Smooth muscle cell (in vitro differentiated cells): Measurements from ENCODE around the gene OR2H1. TPM values are rescaled to one million over a fixed set of nuclear protein-coding genes. Genes with fewer than 3 reads are reported as not detected.

Experiments used
- DNase-seq: peaks from one replicate; lab custom pipeline; 2025; ENCODE audit not compliant: unreplicated experiment; lab: John Stamatoyannopoulos, UW
- H2AFZ ChIP-seq: fragments of 200-600 bp; sonication (generic); 2 replicates; pipeline ENCODE4 v1.6.0; 2016; ENCODE audit warnings: antibody characterized with exemption, low read depth, mild to moderate bottlenecking
- H3F3A ChIP-seq: fragments of 200-600 bp; sonication (generic); 2 replicates; pipeline ENCODE4 v1.6.0; 2017; ENCODE audit warnings: antibody characterized with exemption, low read depth
- H3K27ac ChIP-seq: fragments of 200-600 bp; sonication (generic); 2 replicates; pipeline ENCODE4 v1.5.1; 2016; ENCODE audit warnings: low read depth, mild to moderate bottlenecking
- H3K27me3 ChIP-seq: fragments of 200-600 bp; sonication (generic); 2 replicates; pipeline ENCODE4 v1.6.1; 2016; ENCODE audit warnings: low read depth, mild to moderate bottlenecking
- H3K36me3 ChIP-seq: fragments of 200-600 bp; sonication (generic); 2 replicates; pipeline ENCODE4 v1.5.1; 2016; ENCODE audit warnings: low read depth
- H3K4me1 ChIP-seq: fragments of 200-600 bp; sonication (generic); 2 replicates; pipeline ENCODE4 v1.5.1; 2016; ENCODE audit warnings: low read depth
- H3K4me2 ChIP-seq: fragments of 200-600 bp; sonication (generic); 2 replicates; pipeline ENCODE4 v1.6.0; 2016; ENCODE audit warnings: mild to moderate bottlenecking
- H3K4me3 ChIP-seq: fragments of 200-600 bp; sonication (generic); 2 replicates; pipeline ENCODE4 v1.5.1; 2016; ENCODE audit warnings: mild to moderate bottlenecking
- H3K79me2 ChIP-seq: fragments of 200-600 bp; sonication (generic); 2 replicates; pipeline ENCODE4 v1.6.0; 2016; ENCODE audit warnings: low read depth, mild to moderate bottlenecking
- H3K9ac ChIP-seq: fragments of 200-600 bp; sonication (generic); 2 replicates; pipeline ENCODE4 v1.6.0; 2016; ENCODE audit warnings: low read depth
- H3K9me3 ChIP-seq: fragments of 200-600 bp; sonication (generic); replicated peaks from 2 replicates; pipeline ENCODE4 v1.5.1; 2016; ENCODE audit warnings: low read depth
- H4K20me1 ChIP-seq: fragments of 200-600 bp; sonication (generic); 2 replicates; pipeline ENCODE4 v1.6.0; 2016; ENCODE audit warnings: low read depth
- WGBS: methylation state at CpG from one replicate; pipeline ENCODE4 v1.1.7; 2016; ENCODE audit warnings: low lambda C conversion rate; 5-methylcytosine and 5-hydroxymethylcytosine counted together
- polyA plus RNA-seq: library from polyadenylated mRNA; unstranded; fragments of >200 nt; fragmentation: Nextera tagmentation; extraction: Ambion mirVana; gene quantifications from 2 replicates; pipeline ENCODE4 v1.2.1, GENCODE V29; 2016
- total RNA-seq: library from RNA; depleted of rRNA; stranded (reverse); fragments of >200 nt; gene quantifications from 2 replicates; pipeline ENCODE4 v1.2.3, GENCODE V29; 2014
- TF ChIP-seq, protein P1 (sequence below): fragments of 200-600 bp; sonication (generic); IDR thresholded peaks from 2 replicates; pipeline ENCODE4 v1.5.1; 2017; ENCODE audit warnings: borderline replicate concordance, mild to moderate bottlenecking, antibody characterized with exemption; ENCODE audit not compliant: insufficient read depth, poor library complexity, severe bottlenecking

Gene OR2H1
- total and polyA plus RNA-seq, 2 experiments from 2014 or later, result not detected

DNA sequence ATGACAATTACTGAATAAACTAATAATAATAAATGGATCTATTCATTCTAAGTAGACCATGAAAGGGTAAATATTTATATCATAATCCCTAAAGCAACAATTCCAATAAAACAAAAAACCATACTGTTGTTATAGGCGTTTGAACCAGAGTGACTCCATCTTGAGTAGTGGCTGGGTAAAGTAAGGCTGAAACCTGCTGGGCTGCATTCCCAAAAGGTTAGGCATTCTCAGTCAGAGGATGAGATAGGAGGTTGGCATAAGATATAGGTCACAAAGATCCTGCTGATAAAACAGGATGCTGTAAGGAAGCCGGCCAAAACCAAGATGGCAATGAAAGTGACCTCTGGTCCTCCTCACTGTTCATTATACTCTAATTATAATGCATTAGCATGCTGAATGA lies 8.3 kb downstream of the OR2H1 start:
- H3K27me3 ChIP-seq, result no peaks in the 10 kb centered on the region
- no peak overlapping the region for H3K9ac ChIP-seq
- H4K20me1 ChIP-seq, result no peaks in the 10 kb centered on the region
- no peaks in the 10 kb centered on the region for H3K79me2 ChIP-seq
- H2AFZ ChIP-seq, result no peak overlapping the region
- H3K9me3 ChIP-seq, result no peaks in the 10 kb centered on the region
- H3K4me1 ChIP-seq, result no peaks in the 10 kb centered on the region
- no peak overlapping the region for H3K4me3 ChIP-seq
- TF ChIP-seq, protein P1, sequence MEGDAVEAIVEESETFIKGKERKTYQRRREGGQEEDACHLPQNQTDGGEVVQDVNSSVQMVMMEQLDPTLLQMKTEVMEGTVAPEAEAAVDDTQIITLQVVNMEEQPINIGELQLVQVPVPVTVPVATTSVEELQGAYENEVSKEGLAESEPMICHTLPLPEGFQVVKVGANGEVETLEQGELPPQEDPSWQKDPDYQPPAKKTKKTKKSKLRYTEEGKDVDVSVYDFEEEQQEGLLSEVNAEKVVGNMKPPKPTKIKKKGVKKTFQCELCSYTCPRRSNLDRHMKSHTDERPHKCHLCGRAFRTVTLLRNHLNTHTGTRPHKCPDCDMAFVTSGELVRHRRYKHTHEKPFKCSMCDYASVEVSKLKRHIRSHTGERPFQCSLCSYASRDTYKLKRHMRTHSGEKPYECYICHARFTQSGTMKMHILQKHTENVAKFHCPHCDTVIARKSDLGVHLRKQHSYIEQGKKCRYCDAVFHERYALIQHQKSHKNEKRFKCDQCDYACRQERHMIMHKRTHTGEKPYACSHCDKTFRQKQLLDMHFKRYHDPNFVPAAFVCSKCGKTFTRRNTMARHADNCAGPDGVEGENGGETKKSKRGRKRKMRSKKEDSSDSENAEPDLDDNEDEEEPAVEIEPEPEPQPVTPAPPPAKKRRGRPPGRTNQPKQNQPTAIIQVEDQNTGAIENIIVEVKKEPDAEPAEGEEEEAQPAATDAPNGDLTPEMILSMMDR, result no peak
- H3K36me3 ChIP-seq, result no peaks in the 10 kb centered on the region
- H3K4me2 ChIP-seq, result no peak overlapping the region
- H3K27ac ChIP-seq, result no peak overlapping the region
- H3F3A ChIP-seq, result no peaks in the 10 kb centered on the region
- no peak for DNase-seq
- WGBS, result 85% methylated on average over 2 of the region's 2 CpGs

DNA sequence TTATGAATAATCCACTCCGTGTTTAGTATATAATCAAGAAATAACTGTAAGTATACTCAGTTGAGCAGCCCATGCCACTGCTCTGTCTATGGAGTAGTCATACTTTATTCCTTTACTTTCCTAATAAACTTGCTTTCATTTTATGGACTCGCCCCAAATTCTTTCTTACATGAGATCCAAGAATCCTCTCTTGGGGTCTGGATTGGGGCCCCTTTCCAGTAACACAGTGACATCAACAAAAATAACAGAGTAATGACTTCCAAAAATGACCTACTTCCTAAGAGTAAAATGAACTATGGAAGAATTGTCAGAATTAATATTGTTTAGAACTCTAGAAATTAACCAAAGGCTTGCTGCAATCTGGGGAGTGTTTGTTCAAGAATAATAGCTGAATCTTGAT lies 8.8 kb downstream of the OR2H1 start:
- no peak overlapping the region for H2AFZ ChIP-seq
- H3K9me3 ChIP-seq, result no peaks in the 10 kb centered on the region
- no peak for DNase-seq
- no peaks in the 10 kb centered on the region for H3K4me1 ChIP-seq
- no peaks in the 10 kb centered on the region for H3K79me2 ChIP-seq
- TF ChIP-seq, protein P1, result no peak
- no peak overlapping the region for H3K27ac ChIP-seq
- H3F3A ChIP-seq, result no peaks in the 10 kb centered on the region
- 87% methylated on average over 2 of the region's 2 CpGs for WGBS
- H3K4me2 ChIP-seq, result no peak overlapping the region
- no peaks in the 10 kb centered on the region for H4K20me1 ChIP-seq
- no peaks in the 10 kb centered on the region for H3K27me3 ChIP-seq
- H3K4me3 ChIP-seq, result no peak overlapping the region
- H3K36me3 ChIP-seq, result no peaks in the 10 kb centered on the region
- H3K9ac ChIP-seq, result no peak overlapping the region

DNA sequence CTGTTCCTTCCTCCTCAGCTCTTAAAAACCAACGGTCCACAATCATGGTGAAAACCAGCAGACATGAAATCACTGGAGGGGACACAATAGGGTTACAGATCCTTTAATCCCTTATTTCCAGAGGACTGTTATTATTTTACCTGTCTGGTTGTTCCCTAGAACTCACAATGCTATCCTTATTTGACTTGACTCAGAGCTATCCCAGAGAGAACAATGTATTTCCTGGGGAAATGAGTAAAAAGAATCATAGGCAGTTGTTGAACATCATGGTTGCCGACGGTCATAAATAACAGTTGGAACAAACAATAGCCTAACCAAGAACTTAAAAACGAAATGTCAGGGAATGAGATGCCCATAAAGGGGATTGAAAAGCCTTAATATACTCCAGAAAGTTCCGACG lies 9.3 kb downstream of the OR2H1 start:
- 79% methylated on average over 6 of the region's 6 CpGs for WGBS
- TF ChIP-seq, protein P1, result no peak

DNA sequence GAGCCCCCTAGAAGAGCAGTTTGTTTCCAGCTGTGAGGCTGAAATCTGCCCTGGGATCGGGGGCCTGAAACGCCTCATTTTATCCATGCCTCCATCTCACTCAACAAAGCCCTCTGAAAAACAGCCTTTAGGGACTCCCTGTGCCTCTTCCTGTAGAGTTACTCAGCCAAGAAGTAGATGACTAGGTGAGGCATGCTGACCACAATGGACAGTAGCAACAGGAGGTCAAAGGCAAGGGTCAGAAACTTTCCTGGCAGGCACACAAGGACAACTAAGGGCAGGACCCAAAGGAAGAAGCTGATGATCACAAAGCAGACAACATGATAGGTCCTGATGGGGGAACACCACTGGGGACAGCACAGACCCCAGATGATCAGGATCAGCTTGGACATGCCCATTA lies 18.0 kb downstream of the OR2H1 start:
- Histone ChIP-seq H3K4me1 (no peaks in the 10 kb centered on the region), H4K20me1 (no peaks in the 10 kb centered on the region), H3F3A (no peaks in the 10 kb centered on the region), H3K4me3 (no peak overlapping the region), H3K9me3 (no peaks in the 10 kb centered on the region), H3K27ac (no peak overlapping the region), H3K9ac (no peak overlapping the region), H3K27me3 (no peaks in the 10 kb centered on the region), H3K79me2 (no peaks in the 10 kb centered on the region), H2AFZ (no peak overlapping the region), H3K36me3 (no peaks in the 10 kb centered on the region), H3K4me2 (no peak overlapping the region)
- TF ChIP-seq, protein P1, result no peak
- no peak for DNase-seq
- 58% methylated on average over 2 of the region's 2 CpGs for WGBS

More for the DNA sequence above, 9.3 kb downstream of the OR2H1 start:
- Histone ChIP-seq H3K27ac (no peak overlapping the region), H3K36me3 (no peaks in the 10 kb centered on the region), H3K4me2 (no peak overlapping the region), H3K4me1 (no peaks in the 10 kb centered on the region), H4K20me1 (no peaks in the 10 kb centered on the region), H3K9me3 (no peaks in the 10 kb centered on the region), H3K9ac (no peak overlapping the region), H3K4me3 (no peak overlapping the region), H3F3A (no peaks in the 10 kb centered on the region), H3K79me2 (no peaks in the 10 kb centered on the region), H2AFZ (no peak overlapping the region), H3K27me3 (no peaks in the 10 kb centered on the region)
- DNase-seq, result no peak
